Cerebellar nuclear complex (tissue), 1 donor: Measurements from ENCODE around the gene CYP4F8.

Experiments
- DNase-seq, 2 experiments: peaks; one replicate each; lab custom pipeline; 2025; lab: John Stamatoyannopoulos, UW

The CYP4F8 gene

DNA sequence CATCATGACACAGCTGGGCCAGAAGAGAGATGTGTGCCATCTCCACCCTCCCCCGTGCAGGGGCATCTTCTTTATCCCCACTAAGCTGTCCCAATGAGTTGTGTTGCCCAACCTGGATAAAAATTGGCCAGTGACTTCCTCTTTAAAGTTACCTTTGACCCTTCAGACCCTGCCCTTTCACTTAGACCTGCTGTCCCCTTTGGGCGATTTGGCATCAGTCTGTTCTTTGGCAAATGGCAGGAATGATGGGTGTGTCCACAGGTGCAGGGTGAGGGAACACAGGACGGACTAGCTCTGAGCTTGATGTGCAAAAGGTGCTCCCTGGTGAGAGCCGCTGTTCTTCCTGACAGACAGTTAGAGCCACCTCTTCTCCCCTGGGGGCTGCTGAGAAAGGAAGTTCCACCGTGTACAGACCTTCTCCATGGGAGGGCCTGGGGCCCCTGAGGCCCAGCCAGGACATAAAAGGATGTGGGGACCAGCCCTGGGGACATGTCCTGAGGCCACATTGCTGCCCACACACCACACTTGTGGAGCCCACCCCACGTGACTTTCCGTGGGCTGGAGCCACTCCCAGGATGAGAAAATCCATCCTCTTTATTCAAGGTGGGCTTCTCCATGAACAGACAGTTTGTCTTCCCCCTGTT, 1.7 kb downstream of the CYP4F8 start:
- DNase-seq: no peak

DNA sequence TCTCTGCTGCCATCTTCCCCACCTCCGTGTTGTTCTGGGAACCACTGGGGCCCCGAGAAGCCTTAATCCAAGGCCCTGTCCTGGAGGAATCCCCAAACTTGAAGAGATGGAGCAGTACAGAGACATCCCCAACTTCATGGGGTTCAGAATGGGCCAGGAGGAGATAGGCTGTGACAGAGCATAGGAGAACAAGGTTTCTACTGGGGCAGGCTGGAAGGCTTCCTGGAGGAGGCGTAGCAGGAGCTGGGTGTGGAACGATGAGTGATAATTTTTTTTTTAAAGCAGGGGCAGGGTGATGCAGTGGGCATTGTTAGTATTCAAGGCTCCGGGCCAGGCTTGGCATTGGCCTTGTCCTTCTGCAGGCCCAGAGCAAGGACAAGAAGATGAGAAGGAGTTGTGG, 3.3 kb downstream of the CYP4F8 start:
- no peak for DNase-seq

DNA sequence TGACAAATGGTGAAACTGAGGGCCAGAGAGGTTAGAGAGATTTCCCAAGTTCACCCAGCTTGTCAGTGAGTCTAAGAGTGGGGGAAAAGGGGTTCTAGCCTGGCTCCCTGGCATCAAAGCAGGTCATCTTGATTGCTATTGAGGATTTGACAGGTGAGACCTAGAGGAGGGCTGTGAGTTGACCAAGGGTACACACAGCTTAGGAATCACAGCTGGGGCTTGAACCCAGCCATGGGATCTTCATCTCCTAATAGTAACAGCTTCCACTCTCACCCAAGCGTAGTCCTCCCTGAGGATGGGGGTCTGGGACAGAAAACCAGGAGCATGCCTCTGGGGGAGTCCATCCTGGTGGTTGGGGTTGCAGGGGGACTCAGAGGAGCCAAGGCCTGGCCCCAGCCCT, 6.8 kb downstream of the CYP4F8 start:
- DNase-seq: no peak

DNA sequence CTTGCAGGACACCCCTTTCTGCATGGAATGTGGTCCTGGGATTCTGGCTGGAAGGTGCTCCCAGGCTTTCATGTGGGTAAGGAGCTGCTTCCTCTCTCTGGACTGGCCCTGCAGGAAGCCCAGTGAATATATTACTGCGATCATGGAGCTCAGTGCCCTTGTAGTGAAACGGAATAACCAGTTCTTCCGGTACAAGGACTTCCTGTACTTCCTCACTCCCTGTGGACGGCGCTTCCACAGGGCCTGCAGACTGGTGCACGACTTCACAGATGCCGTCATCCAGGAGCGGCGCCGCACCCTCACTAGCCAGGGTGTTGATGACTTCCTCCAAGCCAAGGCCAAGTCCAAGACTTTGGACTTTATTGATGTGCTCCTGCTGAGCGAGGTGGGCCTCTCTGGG, 8.0 kb downstream of the CYP4F8 start:
- no peak for DNase-seq

DNA sequence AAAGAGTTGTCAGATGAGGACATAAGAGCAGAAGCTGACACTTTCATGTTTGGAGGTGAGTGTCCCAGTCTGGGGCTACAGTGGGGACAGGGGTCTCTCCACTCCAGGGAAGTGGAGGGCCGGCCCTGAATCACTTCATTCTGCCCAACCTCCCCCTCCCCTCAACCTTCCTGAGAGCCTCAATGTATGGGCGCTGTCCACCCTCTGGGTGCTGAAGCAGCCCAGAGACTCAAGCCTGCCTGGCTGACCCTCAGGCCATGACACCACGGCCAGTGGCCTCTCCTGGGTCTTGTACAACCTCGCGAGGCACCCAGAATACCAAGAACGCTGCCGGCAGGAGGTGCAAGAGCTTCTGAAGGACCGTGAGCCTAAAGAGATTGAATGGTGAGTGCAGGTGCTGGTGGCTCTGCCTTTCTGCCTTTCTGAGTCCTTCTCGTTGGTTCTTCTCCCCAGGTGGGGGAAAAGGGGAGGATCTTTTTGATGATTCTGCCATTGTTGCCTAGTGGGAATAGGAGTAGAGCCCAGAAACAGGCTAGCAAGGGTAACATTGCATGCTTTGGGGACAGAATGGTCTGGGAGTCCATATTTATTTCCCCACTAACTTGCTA, 8.8 kb downstream of the CYP4F8 start:
- no peak for DNase-seq

DNA sequence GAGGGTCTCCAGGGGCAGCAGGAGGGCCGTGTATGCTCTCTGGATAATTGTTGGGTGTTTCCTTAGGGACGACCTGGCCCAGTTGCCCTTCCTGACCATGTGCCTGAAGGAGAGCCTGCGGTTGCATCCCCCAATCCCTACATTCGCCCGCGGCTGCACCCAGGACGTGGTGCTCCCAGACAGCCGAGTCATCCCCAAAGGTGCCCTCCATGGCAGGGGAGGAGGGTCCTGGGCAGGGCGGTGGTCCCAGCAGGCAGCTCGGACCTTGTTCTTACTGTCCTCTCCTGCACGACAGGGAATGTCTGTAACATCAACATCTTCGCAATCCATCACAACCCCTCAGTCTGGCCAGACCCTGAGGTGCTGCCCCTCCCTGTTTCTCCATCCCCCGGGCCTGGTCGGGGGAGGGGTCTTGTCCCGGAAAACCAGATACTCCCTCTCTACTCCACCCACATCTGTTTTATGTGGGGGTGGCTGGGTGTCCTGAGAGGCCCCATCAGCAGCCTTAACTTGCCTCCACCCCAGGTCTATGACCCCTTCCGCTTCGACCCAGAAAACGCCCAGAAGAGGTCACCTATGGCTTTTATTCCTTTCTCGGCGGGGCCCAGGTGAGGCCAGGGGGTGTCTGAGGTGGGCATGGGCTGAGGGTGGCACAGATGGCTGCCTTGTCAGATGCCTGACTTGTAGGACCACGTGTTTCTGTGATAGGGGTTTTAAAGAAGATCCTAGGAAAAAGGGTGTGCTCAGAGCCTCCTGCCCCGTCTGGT, 13.4 kb downstream of the CYP4F8 start:
- no peak for DNase-seq

DNA sequence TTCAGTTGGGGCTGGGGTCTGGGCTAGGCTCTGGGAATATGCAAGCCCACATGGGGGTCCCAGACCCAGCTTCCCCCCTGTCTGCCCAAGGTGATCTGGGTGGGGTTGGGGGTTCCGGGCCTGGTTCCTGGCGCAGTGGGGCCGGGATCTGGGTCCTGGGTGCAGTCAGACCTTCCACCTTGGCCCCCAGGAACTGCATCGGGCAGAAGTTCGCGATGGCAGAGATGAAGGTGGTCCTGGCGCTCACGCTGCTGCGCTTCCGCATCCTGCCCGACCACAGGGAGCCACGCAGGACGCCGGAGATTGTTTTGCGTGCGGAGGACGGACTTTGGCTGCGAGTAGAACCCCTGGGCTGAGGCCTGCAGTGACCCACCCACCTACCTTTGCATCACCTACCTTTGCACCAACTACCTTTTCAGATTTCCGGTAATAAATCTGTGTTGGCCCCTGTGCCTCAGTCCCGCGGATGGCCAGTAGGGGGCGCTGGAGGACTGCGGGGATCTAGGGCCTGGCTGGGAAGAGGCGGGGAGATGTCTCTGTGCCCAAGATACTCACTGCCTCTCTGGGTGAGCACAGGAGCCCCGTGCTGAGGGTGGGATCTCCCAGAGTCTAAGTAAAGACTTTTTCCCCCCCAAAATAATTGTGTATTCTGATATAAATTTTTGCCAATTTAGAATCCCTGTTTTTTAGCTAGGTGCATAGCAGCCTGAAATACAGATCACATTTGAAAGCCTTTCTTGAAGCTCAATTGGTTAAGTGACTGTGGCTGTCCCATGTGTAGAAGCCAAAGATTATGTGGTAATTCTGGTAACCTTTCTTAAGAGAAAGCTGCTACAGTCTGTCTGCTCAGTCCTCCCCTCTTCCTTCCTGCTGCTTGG, 14.2 kb downstream of the CYP4F8 start:
- DNase-seq: no peak

DNA sequence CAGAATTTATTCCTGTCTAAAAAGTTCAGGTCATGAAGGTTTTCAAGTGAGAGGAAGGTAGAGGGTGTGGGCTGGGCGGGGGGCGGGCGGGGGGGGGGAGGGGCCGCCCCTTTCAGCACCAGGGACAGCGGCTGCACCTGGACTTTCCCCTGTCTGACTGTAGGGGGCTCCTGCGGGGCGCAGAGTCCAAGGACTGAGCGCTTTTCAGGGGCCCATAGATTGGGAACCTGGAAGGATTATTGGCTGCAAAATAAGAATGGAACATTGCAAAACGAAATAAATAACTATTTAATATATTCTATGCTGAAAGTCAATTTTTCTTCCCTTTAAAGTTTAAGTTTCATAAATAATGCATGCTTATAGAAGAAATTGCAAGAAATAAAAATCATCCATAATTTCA, 16.8 kb downstream of the CYP4F8 start:
- DNase-seq: no peak

DNA sequence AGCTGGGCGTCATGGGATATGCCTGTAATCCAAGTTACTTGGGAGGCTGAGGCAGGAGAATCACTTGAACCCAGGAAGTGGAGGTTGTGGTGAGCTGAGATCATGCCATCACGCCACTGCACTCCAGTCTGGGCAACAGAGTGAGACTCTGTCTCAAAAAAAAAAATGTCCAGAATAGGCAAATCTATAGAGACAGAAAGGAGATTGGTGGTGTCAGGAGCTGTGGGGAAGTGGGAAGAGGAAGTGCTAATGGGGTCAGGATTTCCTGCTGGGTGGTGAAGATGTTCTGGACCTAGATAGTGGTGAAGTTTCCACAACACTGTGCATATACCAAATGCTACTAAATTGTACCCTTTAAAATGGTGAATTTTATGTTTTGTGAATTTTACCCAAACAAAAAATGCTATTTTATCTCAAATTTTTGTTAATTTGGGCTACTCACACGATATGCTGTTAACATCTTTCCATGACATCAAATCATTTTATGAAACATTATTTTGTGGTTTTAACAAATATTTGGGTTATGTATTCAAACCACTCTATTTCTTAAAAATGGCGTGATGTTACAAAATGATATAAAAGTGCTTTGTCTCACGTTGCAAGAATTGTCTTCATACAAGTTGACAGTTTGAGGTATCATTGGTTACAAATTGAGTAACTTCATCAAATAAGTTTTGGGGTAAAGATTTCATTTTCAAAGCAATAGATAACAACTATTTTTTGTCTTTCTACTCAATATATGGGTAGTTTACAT, 18.2 kb downstream of the CYP4F8 start:
- no peak for DNase-seq

DNA sequence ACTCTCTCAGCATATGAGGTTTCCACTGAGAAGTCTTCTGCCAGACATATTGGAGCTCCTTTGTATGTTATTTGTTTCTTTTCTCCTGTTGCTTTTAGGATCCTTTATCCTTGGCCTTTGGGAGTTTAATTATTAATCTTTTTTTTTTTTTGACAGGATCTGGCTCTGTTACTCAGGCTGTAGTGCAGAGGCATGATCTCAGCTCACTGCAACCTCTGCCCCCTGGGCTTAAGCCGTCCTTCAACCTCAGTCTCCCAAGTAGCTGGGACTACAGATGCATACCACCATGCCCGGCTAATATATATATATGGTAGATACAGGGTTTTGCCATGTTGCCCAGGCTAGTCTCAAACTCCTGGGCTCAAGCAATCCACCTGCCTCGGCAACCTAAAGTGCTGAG, 19.1 kb downstream of the CYP4F8 start:
- DNase-seq: no peak

DNA sequence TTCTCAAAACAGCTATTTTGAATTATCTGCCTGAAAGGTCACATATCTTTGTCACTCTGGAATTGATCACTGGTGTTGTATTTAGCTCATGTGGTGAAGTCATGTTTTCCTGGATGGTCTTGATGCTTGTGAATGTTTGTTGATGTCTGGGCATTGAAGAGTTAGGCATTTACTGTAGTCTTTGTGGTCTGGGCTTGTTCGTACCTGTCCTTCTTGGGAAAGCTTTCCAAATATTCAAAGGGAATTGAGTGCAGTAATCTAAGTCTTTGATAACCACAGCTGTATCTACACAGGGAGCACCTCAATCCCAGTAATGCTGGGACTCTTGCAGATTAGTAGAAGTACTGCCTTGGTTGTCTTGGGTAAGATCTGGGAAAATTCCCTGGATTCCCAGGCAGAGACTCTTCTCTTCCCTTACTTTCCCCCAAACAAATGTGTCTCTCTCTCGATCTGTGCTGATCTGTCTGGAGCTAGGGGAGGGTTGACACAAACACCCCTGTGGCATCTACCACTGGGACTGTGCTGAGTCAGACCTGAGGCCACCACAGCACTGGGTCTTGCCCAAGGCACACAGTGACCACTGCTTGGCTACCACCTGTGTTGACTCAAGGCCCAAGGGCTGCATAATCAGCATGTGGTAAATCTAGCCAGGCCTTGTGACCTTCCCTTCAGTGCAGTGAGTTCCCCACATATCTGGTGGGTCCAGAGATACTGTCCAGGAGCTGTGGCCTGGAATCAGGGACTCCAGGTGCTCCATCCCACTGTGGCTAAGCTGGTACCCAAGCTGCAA, 20.2 kb downstream of the CYP4F8 start:
- DNase-seq: no peak

DNA sequence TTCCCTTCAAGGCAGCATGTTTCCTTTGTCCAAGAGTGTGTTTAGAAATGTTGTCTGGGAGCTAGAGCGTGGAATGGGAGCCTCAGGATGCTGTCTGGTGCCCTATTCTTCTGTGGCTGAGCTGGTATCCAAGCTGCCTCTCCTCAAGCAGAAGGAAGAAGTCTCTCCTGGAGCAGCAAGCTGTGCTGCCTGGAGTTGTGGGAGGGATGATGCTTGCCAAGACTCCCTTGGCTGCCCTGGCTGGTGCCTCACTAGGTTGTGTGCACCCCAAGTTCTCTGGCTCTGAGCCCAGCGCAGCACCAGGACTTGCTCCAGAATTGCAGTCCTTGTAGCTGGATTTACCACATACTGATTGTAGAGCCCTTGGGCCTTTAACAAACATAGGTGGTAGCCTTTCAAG, 21.0 kb downstream of the CYP4F8 start:
- DNase-seq: no peak

DNA sequence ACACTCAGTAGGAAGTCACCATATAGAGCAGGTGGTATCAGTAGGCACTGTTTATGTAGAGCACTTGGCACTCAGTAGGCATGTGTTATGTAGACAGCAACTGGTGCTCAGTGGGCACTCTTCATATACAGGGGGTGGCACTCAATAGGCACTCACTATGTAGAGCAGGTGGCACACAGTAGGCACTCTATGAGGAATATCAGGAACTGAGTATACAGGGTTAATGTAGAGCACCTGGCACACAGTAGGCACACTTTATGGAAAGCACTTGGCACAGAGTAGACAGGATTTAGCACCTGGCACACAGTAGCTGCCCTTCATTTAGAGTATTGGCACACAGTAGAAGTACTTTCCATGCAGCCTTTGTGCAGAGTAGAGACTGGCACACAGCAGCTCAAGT, 24.6 kb downstream of the CYP4F8 start:
- no peak for DNase-seq

DNA sequence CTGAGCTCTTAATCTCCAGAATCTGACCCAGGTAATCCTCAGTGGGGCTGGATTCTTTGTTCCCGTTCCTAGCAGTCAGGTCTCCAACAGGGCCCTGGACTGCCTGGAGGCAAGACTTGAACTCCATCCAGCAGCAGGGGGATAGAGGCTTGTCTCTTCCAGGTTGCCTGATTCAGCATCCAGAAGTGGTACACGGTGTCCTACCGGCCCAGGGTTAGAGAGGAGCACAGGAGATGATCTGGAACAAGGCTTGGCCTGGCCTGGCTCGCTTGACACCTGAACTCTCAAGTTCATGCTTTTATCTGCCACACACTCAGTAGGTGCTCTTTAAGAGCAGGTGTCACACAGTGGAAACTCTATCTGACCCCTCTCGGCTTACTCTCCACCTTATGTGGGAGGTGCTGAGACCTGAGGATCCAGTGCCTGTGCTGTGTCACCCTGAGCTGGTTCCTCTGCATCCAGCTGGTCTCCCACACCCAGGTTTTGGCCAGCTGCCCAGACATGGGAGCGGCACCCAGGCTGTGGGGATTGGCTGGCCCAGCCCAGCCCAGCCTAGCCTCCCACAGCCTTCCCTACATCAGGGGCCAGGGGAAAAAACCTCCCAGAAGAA, 25.4 kb downstream of the CYP4F8 start, which contains the start of gene CYP4F3:
Gene CYP4F3, plus strand, starts transcription at position 604 of the 610 bp plus-strand sequence. CDS start 519 bp downstream, outside the sequence.
- no peak for DNase-seq

DNA sequence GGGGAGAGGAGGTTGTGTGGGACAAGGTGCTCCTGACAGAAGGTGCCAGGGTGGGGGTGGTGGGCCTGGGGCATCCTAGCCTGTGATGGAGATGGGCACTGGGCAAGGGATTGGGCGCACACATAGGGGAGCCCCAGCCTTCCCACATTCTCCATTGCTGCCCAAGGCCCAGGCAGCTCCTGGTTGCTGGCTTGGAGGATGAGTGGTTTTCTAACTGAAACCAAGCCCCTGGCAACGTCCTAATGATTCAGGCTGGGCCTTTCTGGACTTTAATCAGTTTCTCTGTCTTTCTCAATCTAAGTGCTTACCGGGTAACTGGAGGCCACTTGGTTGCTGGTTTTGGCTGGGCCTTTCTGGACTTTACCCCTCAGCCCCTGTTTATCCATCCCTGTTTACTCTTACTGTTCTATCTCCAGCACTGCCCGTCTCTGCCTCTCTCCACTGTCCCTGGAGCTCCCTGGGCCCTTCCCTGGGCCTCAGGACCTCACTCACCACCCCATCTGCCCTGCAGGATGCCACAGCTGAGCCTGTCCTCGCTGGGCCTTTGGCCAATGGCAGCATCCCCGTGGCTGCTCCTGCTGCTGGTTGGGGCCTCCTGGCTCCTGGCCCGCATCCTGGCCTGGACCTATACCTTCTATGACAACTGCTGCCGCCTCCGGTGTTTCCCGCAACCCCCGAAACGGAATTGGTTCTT, 26.0 kb downstream of the CYP4F8 start:
- DNase-seq: no peak

DNA sequence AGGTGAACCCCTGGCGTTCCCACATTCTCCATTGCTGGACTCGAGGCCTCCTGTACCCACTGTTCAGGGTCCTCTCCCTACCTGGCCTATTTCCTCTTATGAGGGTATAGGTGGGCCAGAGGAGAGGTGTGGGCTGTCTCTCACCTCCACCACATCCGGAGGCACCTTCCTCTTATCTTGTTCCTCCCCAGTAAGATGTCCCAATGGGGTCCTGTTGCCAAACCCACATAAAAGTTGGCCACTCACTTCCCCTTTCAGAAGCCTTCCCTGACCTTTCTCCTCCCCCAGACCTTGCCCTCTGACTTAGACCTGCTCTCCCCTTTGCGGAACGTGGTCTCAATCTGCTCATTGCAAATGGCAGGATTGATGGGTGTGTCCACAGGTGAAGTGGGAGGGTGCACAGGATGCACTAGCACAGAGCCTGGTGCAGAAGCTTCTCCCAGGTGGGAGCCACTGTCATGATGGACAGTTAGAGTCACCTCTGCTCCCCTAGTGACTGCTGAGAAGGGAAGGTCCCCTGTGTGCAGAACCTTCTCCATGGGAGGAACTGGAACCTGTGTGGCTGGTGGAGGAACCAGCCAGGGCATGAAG, 27.0 kb downstream of the CYP4F8 start:
- no peak for DNase-seq

DNA sequence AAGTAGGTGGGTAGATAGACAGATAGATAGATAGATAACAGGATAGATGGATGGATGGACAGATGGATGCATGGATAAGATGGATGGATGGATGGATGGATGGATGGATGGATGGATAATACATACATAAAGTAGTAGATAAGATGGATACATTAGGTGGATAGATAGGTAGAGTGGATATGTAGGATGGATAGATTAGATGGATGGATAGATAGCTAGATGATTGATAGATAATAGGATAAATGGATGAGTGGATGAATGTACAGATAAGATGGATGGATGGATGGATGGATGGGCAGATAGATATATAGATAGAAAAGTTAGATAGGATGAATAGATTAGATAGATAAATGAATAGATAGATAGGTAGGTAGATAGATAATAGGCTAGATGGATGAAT, 27.8 kb downstream of the CYP4F8 start:
- DNase-seq: no peak

DNA sequence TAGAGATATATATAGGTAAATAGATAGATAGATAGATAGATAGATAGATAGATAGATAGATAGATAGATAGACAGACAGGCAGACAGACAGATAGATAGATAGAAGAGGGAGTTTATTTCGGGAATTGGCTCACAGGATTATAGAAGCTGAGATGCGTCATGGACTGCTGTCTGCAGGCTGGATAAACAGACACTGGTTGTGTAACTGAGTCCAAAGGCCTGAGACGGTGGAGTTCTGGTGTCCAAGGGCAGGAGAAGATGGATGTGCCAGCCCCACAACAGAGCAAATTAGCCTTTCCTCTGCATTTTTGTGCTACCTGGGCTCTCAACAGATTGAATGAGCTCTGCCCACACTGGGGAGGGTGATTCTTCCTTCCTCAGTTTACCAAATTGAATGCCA, 28.4 kb downstream of the CYP4F8 start:
- no peak for DNase-seq

DNA sequence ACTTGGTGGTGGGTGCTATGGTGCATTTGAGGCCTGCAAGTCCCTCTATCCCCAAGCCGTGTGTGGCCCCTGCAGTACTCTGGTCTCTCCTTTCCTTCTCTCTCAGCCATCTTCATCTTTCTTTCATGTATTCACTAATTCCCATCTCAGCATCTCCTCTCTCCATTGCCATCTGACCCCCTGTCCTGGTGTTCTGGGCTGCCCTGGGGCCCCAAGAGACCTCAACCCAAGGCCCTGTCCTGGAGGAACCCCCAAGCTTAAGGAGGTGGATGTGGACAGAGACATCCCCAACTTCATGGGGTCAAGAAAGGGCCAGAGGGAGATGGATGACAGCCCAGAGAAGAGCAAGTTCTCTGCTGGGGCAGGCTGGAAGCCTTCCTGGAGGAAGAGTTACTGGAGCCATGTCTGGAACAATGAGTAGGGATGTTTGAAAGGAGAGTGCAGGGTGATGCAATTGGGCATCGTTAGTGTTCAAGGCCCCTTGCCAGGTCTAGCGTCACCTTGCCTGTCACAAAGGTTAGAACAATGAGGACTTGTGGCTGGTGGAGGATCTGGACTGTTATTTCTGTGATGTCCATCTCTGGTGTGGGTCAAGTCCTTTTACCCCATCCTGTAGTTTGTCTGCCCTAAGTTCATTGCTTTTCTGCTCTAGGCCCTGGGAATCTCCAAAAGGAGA, 29.2 kb downstream of the CYP4F8 start:
- no peak for DNase-seq
